ENCODE data around the gene CDK15.

CDK15 gene

GRCh38 chr2:201929281-201930026, 123.1 kb downstream of the CDK15 start:
- no peak overlapping the region for H3K27ac Mint-ChIP-seq (ENCODE audit: low read depth)
- peaks cover 77% of the 10 kb centered on the region for H3K27me3 Mint-ChIP-seq
- no peak overlapping the region for H3K4me3 Mint-ChIP-seq
- DNase-seq (ENCODE audit: low spot score in 2 of 2) = no peak
- no peak for ATAC-seq (replicated peaks; ENCODE audit: extremely low read depth, poor library complexity, severe bottlenecking)
- H3K4me1 Mint-ChIP-seq = no peaks in the 10 kb centered on the region
- peaks cover 2% of the 10 kb centered on the region for H3K36me3 Mint-ChIP-seq (ENCODE audit: insufficient read depth)
- no peaks in the 10 kb centered on the region for H3K9me3 Mint-ChIP-seq

- Mint-ChIP-seq H3K9me3 (peaks cover 1% of the 10 kb centered on the region), H3K4me3 (no peak overlapping the region), H3K27me3 (peaks cover 76% of the 10 kb centered on the region), H3K4me1 (no peaks in the 10 kb centered on the region), H3K36me3 (ENCODE audit: insufficient read depth) (peaks cover 2% of the 10 kb centered on the region), H3K27ac (ENCODE audit: low read depth) (no peak overlapping the region)
- ATAC-seq (replicated peaks; ENCODE audit: extremely low read depth, poor library complexity, severe bottlenecking) (no peak), DNase-seq (ENCODE audit: low spot score in 2 of 2) (no peak)
Observed at GRCh38 chr2:201930043-201930442, 123.7 kb downstream of the CDK15 start.

DNA sequence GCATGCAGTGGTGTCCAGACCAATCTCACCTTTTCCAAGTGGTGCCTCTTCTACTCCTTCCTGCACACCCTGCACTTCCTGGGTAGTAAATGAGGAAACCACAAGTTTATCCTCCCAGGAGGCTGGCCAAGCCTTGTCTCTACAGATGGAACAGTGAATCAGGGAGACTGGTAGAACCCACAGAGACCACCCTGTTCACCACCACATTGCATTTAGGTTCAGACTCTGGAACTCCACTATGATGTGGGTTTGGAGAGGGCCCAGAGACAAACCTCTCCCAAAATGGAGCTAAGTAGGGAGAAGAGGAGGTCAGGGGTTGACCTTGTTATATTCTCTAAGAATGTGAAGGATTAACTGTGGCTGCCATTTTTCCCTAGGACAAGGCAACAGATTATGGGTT, 124.5 kb downstream of the CDK15 start:
- peaks cover 78% of the 10 kb centered on the region for H3K27me3 Mint-ChIP-seq
- no peak for DNase-seq (ENCODE audit: low spot score in 2 of 2)

GRCh38 chr2:201931475-201931874, 125.1 kb downstream of the CDK15 start:
- Mint-ChIP-seq H3K27ac (ENCODE audit: low read depth) (no peak overlapping the region), H3K9me3 (peaks cover 7% of the 10 kb centered on the region), H3K4me3 (no peak overlapping the region)

More for the DNA sequence above, 124.5 kb downstream of the CDK15 start:
- no peak overlapping the region for H3K27ac Mint-ChIP-seq (ENCODE audit: low read depth)
- H3K36me3 Mint-ChIP-seq (ENCODE audit: insufficient read depth) = peaks cover 2% of the 10 kb centered on the region
- H3K4me1 Mint-ChIP-seq = no peaks in the 10 kb centered on the region
- no peak overlapping the region for H3K4me3 Mint-ChIP-seq
- peaks cover 7% of the 10 kb centered on the region for H3K9me3 Mint-ChIP-seq
- no peak for ATAC-seq (replicated peaks; ENCODE audit: extremely low read depth, poor library complexity, severe bottlenecking)

GRCh38 chr2:201931951-201932350, 125.6 kb downstream of the CDK15 start:
- H3K4me1 Mint-ChIP-seq = no peaks in the 10 kb centered on the region
- H3K27me3 Mint-ChIP-seq = peaks cover 80% of the 10 kb centered on the region
- no peak overlapping the region for H3K4me3 Mint-ChIP-seq
- ATAC-seq (replicated peaks; ENCODE audit: extremely low read depth, poor library complexity, severe bottlenecking) (no peak), DNase-seq (ENCODE audit: low spot score in 2 of 2) (no peak)
- no peak overlapping the region for H3K27ac Mint-ChIP-seq (ENCODE audit: low read depth)
- H3K36me3 Mint-ChIP-seq (ENCODE audit: insufficient read depth) = peaks cover 2% of the 10 kb centered on the region
- peaks cover 7% of the 10 kb centered on the region for H3K9me3 Mint-ChIP-seq

More at GRCh38 chr2:201931475-201931874, 125.1 kb downstream of the CDK15 start:
- Mint-ChIP-seq H3K4me1 (no peaks in the 10 kb centered on the region), H3K27me3 (peaks cover 78% of the 10 kb centered on the region), H3K36me3 (ENCODE audit: insufficient read depth) (peaks cover 2% of the 10 kb centered on the region)
- DNase-seq (ENCODE audit: low spot score in 2 of 2) (no peak), ATAC-seq (replicated peaks; ENCODE audit: extremely low read depth, poor library complexity, severe bottlenecking) (no peak)

- Mint-ChIP-seq H3K27ac (ENCODE audit: low read depth) (no peak overlapping the region), H3K9me3 (peaks cover 7% of the 10 kb centered on the region)
- no peak for ATAC-seq (replicated peaks; ENCODE audit: extremely low read depth, poor library complexity, severe bottlenecking)
Observed at GRCh38 chr2:201932511-201932910, 126.2 kb downstream of the CDK15 start.

DNA sequence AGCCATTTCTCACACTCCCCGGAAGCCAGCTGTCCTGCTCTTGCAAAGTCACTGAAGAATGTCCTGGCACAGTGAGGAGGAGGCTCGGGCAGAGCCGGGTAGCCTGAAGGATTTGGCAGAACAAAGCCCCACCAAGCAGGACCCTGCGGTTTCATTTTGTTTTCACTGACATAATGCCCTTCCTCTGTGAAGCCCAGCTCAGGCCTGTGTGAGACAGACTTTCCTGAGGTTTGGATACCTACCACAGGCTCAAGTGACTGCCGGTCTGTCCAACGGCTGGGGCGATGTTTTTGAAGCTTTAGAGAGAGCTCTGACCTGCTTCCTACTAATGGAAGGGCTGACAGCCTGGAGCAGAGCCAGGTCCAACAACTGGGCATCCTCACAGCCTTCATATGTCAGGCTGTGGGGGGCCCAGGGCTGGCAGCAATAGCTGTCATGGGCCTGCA, 127.5 kb downstream of the CDK15 start:
- peaks cover 7% of the 10 kb centered on the region for H3K9me3 Mint-ChIP-seq
- H3K36me3 Mint-ChIP-seq (ENCODE audit: insufficient read depth) = peaks cover 2% of the 10 kb centered on the region
- peaks cover 84% of the 10 kb centered on the region for H3K27me3 Mint-ChIP-seq
- no peaks in the 10 kb centered on the region for H3K4me1 Mint-ChIP-seq
- ATAC-seq (replicated peaks; ENCODE audit: extremely low read depth, poor library complexity, severe bottlenecking) = no peak
- no peak for DNase-seq (ENCODE audit: low spot score in 2 of 2)
- H3K4me3 Mint-ChIP-seq = no peak overlapping the region
- no peak overlapping the region for H3K27ac Mint-ChIP-seq (ENCODE audit: low read depth)

More at GRCh38 chr2:201932511-201932910, 126.2 kb downstream of the CDK15 start:
- Mint-ChIP-seq H3K36me3 (ENCODE audit: insufficient read depth) (peaks cover 2% of the 10 kb centered on the region), H3K4me1 (no peaks in the 10 kb centered on the region), H3K27me3 (peaks cover 81% of the 10 kb centered on the region), H3K4me3 (no peak overlapping the region)
- DNase-seq (ENCODE audit: low spot score in 2 of 2) = no peak

- no peak for DNase-seq (ENCODE audit: low spot score in 2 of 2)
- Mint-ChIP-seq H3K27ac (ENCODE audit: low read depth) (no peak overlapping the region), H3K36me3 (ENCODE audit: insufficient read depth) (no peaks in the 10 kb centered on the region), H3K4me1 (no peaks in the 10 kb centered on the region), H3K27me3 (peaks cover 86% of the 10 kb centered on the region), H3K9me3 (peaks cover 7% of the 10 kb centered on the region), H3K4me3 (no peak overlapping the region)
- no peak for ATAC-seq (replicated peaks; ENCODE audit: extremely low read depth, poor library complexity, severe bottlenecking)
Observed at GRCh38 chr2:201936817-201937216, 130.5 kb downstream of the CDK15 start.

DNA sequence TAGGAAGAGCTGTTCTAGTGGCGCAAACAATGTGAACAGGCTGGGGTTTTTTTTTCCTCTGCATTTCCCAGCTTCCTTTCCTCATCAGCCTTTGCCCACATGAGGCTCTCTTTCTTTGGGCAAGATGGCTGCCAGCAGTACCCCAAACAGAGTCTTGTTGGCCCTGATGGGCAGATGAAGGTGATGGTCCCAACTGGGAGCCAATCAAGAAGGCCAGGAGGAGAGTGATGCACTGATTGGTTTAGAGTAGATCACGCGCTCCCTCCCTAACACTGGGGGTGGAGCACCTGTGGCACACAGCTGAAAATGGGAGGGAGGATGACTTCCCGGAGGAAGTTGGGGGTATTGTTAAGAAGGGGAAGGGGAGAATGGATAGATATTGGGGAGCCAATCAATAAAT, 131.0 kb downstream of the CDK15 start:
- H3K36me3 Mint-ChIP-seq (ENCODE audit: insufficient read depth) = no peaks in the 10 kb centered on the region
- H3K4me3 Mint-ChIP-seq = no peak overlapping the region
- no peak overlapping the region for H3K27ac Mint-ChIP-seq (ENCODE audit: low read depth)
- no peak for DNase-seq (ENCODE audit: low spot score in 2 of 2)
- no peak for ATAC-seq (replicated peaks; ENCODE audit: extremely low read depth, poor library complexity, severe bottlenecking)
- peaks cover 81% of the 10 kb centered on the region for H3K27me3 Mint-ChIP-seq
- H3K4me1 Mint-ChIP-seq = no peaks in the 10 kb centered on the region
- H3K9me3 Mint-ChIP-seq = peaks cover 7% of the 10 kb centered on the region

GRCh38 chr2:201938156-201938775, 131.9 kb downstream of the CDK15 start:
- no peak overlapping the region for H3K27ac Mint-ChIP-seq (ENCODE audit: low read depth)
- H3K36me3 Mint-ChIP-seq (ENCODE audit: insufficient read depth) = no peaks in the 10 kb centered on the region

DNA sequence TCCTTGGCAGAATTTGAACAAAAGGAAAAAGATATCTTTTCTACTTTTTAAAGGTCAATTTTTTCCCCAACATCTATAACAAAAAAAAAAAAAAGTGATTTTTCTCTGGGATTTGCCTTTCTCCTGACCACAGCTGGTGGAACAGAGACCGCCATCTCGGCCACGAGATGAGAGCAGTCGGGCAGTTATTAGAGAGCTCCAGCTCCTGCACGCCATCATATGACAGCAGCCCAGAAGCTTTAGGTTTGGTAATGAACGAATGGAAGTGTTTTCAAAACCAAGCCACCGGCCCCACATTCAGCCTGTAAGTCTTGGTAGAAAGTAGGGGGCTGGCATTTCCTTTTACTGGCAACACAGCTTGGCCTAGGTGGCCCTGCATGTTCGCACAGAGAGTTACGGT, 132.4 kb downstream of the CDK15 start:
- Mint-ChIP-seq H3K4me1 (no peaks in the 10 kb centered on the region), H3K36me3 (ENCODE audit: insufficient read depth) (no peaks in the 10 kb centered on the region), H3K4me3 (no peak overlapping the region), H3K9me3 (peaks cover 7% of the 10 kb centered on the region), H3K27me3 (peaks cover 67% of the 10 kb centered on the region), H3K27ac (ENCODE audit: low read depth) (no peak overlapping the region)
- ATAC-seq (replicated peaks; ENCODE audit: extremely low read depth, poor library complexity, severe bottlenecking) = no peak
- DNase-seq (ENCODE audit: low spot score in 2 of 2) = no peak

More at GRCh38 chr2:201938156-201938775, 131.9 kb downstream of the CDK15 start:
- Mint-ChIP-seq H3K4me1 (no peaks in the 10 kb centered on the region), H3K9me3 (peaks cover 7% of the 10 kb centered on the region), H3K27me3 (peaks cover 72% of the 10 kb centered on the region), H3K4me3 (no peak overlapping the region)
- ATAC-seq (replicated peaks; ENCODE audit: extremely low read depth, poor library complexity, severe bottlenecking) (no peak), DNase-seq (ENCODE audit: low spot score in 2 of 2) (no peak)

- Mint-ChIP-seq H3K27me3 (peaks cover 59% of the 10 kb centered on the region), H3K4me1 (no peaks in the 10 kb centered on the region), H3K27ac (ENCODE audit: low read depth) (no peak overlapping the region), H3K4me3 (no peak overlapping the region), H3K9me3 (peaks cover 7% of the 10 kb centered on the region), H3K36me3 (ENCODE audit: insufficient read depth) (no peaks in the 10 kb centered on the region)
- no peak for DNase-seq (ENCODE audit: low spot score in 2 of 2)
- ATAC-seq (replicated peaks; ENCODE audit: extremely low read depth, poor library complexity, severe bottlenecking) = no peak
Observed at GRCh38 chr2:201939453-201939941, 133.2 kb downstream of the CDK15 start.

DNA sequence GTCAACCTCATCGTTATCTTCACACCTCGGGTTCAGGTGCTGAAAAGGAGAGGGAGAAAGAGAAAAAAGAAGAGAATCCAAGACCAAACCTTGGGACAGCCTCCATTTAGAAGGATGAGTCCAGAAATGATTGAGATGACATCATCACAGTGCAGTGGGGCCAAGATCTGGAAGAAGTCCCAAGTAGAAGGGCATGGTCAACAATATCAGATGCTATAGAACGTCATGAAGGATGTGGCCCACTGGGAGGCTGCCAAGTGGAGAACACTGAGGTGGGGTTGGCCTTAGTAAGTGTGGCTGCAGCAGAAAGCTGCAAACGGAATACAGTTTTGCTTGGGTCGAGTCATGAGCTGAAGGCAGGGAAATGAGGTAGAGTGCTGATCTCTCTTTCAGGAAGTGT, 136.2 kb downstream of the CDK15 start:
- H3K27ac Mint-ChIP-seq (ENCODE audit: low read depth) = no peak overlapping the region
- no peak for ATAC-seq (replicated peaks; ENCODE audit: extremely low read depth, poor library complexity, severe bottlenecking)
- no peak overlapping the region for H3K4me3 Mint-ChIP-seq
- DNase-seq (ENCODE audit: low spot score in 2 of 2) = no peak
- peaks cover 41% of the 10 kb centered on the region for H3K27me3 Mint-ChIP-seq
- H3K36me3 Mint-ChIP-seq (ENCODE audit: insufficient read depth) = no peaks in the 10 kb centered on the region
- H3K4me1 Mint-ChIP-seq = no peaks in the 10 kb centered on the region
- no peaks in the 10 kb centered on the region for H3K9me3 Mint-ChIP-seq
